ENCODE measurements around the gene PDC.

Gene PDC

DNA sequence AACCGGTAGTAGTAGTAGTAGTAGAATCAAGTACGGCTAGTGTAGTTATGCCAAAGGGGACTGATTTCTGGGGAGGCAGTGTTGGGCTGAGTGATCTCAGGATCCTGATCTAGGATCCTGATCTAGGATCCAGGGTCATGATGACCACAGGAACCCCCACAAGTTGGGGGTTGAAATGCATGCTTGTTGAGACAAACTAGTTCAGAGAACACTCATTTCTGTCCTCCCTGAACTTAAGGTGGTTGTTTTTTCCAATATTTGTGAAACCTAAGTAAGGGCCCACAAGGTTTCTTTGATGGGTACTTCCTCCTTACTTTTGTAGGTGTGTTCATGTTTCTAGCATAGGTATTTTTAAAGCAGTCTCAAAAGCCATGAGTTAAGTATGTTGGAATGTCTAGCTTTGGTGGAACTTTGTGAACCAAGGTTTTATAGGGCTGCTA is 33.9 kb upstream of the PDC start:
- Histone ChIP-seq H3K27me3 (ENCODE audit: insufficient read depth, low read length, poor library complexity, severe bottlenecking) (no peaks in the 10 kb centered on the region), H3K9me3 (ENCODE audit: insufficient read depth, low read depth, low read length) (no peaks in the 10 kb centered on the region), H3K4me3 (ENCODE audit: low read length, poor library complexity, severe bottlenecking) (no peak overlapping the region), H3K9me2 (replicated peaks; ENCODE audit: low read depth, low read length) (no peaks in the 10 kb centered on the region), H3F3A (ENCODE audit: low read depth) (no peaks in the 10 kb centered on the region), H3K79me2 (ENCODE audit: insufficient read depth, low read length) (no peaks in the 10 kb centered on the region), H3K9ac (ENCODE audit: low read depth, low read length, poor library complexity, severe bottlenecking) (no peak overlapping the region), H3K4me1 (ENCODE audit: insufficient read depth, low read length, poor library complexity, severe bottlenecking) (no peaks in the 10 kb centered on the region), H3K4me2 (ENCODE audit: low read depth, low read length, poor library complexity, severe bottlenecking) (no peak overlapping the region), H2AFZ (ENCODE audit: low read length) (no peak overlapping the region), H4K20me1 (ENCODE audit: insufficient read depth, low read length, poor library complexity, severe bottlenecking) (no peaks in the 10 kb centered on the region), H3K36me3 (ENCODE audit: insufficient read depth, low read length) (no peaks in the 10 kb centered on the region)
- no peak for TF ChIP-seq EZH2phosphoT487 (IDR thresholded peaks at IDR 0.05; ENCODE audit: borderline replicate concordance)
- TF ChIP-seq, protein P1, sequence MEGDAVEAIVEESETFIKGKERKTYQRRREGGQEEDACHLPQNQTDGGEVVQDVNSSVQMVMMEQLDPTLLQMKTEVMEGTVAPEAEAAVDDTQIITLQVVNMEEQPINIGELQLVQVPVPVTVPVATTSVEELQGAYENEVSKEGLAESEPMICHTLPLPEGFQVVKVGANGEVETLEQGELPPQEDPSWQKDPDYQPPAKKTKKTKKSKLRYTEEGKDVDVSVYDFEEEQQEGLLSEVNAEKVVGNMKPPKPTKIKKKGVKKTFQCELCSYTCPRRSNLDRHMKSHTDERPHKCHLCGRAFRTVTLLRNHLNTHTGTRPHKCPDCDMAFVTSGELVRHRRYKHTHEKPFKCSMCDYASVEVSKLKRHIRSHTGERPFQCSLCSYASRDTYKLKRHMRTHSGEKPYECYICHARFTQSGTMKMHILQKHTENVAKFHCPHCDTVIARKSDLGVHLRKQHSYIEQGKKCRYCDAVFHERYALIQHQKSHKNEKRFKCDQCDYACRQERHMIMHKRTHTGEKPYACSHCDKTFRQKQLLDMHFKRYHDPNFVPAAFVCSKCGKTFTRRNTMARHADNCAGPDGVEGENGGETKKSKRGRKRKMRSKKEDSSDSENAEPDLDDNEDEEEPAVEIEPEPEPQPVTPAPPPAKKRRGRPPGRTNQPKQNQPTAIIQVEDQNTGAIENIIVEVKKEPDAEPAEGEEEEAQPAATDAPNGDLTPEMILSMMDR (conservative IDR thresholded peaks at IDR 0.05; ENCODE audit: low read length), result no peak

DNA sequence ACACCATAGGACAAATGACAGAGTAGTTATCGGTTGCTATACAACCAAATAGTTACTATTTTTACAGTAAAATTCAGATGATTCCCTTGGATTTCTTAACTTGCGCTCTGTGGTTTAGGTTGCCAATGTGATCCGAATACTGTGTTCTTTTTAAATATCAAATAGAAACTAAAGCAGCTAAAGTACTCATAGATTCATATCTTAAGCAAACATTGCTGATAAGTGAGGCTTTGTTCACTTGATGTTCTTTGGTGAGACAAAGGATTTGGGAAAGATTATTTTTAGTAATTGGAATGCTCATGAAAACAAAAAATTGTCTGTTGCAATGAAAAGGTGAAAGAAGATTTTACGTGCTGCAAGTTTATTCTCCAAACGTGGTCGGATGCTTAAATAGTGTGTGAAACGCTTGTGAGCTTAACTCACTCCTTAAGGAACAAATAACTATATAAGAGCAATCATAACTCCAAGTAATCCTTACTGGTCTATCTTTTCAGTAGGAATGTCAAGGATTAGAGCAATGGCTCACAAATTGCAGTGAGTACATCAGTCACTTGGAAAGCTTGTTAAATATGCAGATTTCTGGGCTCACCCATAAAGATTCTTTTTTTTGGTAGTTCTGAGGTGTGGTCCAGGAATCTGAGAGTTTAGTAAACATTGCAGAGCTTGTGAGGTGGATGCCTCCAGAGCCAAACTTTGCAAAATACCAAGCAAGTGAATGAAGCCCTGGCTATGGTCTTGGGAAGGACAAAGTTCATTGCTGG is 31.8 kb upstream of the PDC start:
- H3K9ac ChIP-seq (ENCODE audit: low read depth, low read length, poor library complexity, severe bottlenecking), result no peak overlapping the region
- no peaks in the 10 kb centered on the region for H3F3A ChIP-seq (ENCODE audit: low read depth)
- no peaks in the 10 kb centered on the region for H3K9me3 ChIP-seq (ENCODE audit: insufficient read depth, low read depth, low read length)
- H2AFZ ChIP-seq (ENCODE audit: low read length), result no peak overlapping the region
- no peak for TF ChIP-seq EZH2phosphoT487 (IDR thresholded peaks at IDR 0.05; ENCODE audit: borderline replicate concordance)
- TF ChIP-seq, protein P1 (conservative IDR thresholded peaks at IDR 0.05; ENCODE audit: low read length), result no peak
- H3K4me3 ChIP-seq (ENCODE audit: low read length, poor library complexity, severe bottlenecking), result no peak overlapping the region
- no peaks in the 10 kb centered on the region for H4K20me1 ChIP-seq (ENCODE audit: insufficient read depth, low read length, poor library complexity, severe bottlenecking)
- no peaks in the 10 kb centered on the region for H3K36me3 ChIP-seq (ENCODE audit: insufficient read depth, low read length)
- no peaks in the 10 kb centered on the region for H3K4me1 ChIP-seq (ENCODE audit: insufficient read depth, low read length, poor library complexity, severe bottlenecking)
- no peaks in the 10 kb centered on the region for H3K27me3 ChIP-seq (ENCODE audit: insufficient read depth, low read length, poor library complexity, severe bottlenecking)
- no peak overlapping the region for H3K4me2 ChIP-seq (ENCODE audit: low read depth, low read length, poor library complexity, severe bottlenecking)
- no peaks in the 10 kb centered on the region for H3K9me2 ChIP-seq (replicated peaks; ENCODE audit: low read depth, low read length)
- no peaks in the 10 kb centered on the region for H3K79me2 ChIP-seq (ENCODE audit: insufficient read depth, low read length)

DNA sequence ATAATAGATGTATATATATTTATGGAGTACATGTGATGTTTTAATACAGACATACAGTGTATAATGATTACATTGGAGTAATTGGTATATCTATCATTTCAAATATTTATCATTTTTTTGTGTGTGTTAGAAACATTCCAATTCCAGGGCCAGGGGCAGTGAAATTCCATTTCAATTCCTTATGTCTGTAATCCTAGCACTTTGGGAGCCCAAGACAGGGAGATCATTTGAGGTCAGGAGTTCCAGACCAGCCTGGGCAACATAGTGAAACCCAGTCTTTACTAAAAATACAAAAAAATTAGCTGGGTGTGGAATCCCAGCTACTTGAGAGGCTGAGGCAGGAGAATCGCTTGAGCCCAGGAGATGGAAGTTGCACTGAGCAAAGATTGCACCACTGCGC is 30.4 kb upstream of the PDC start:
- H3K9ac ChIP-seq (ENCODE audit: low read depth, low read length, poor library complexity, severe bottlenecking), result no peak overlapping the region
- H3F3A ChIP-seq (ENCODE audit: low read depth), result no peaks in the 10 kb centered on the region
- no peaks in the 10 kb centered on the region for H3K9me2 ChIP-seq (replicated peaks; ENCODE audit: low read depth, low read length)
- no peak overlapping the region for H2AFZ ChIP-seq (ENCODE audit: low read length)
- no peak for TF ChIP-seq EZH2phosphoT487 (IDR thresholded peaks at IDR 0.05; ENCODE audit: borderline replicate concordance)
- TF ChIP-seq, protein P1 (conservative IDR thresholded peaks at IDR 0.05; ENCODE audit: low read length), result no peak
- H3K36me3 ChIP-seq (ENCODE audit: insufficient read depth, low read length), result no peaks in the 10 kb centered on the region
- no peaks in the 10 kb centered on the region for H3K27me3 ChIP-seq (ENCODE audit: insufficient read depth, low read length, poor library complexity, severe bottlenecking)
- no peak overlapping the region for H3K4me3 ChIP-seq (ENCODE audit: low read length, poor library complexity, severe bottlenecking)
- H4K20me1 ChIP-seq (ENCODE audit: insufficient read depth, low read length, poor library complexity, severe bottlenecking), result no peaks in the 10 kb centered on the region
- no peaks in the 10 kb centered on the region for H3K9me3 ChIP-seq (ENCODE audit: insufficient read depth, low read depth, low read length)
- no peaks in the 10 kb centered on the region for H3K4me1 ChIP-seq (ENCODE audit: insufficient read depth, low read length, poor library complexity, severe bottlenecking)
- H3K79me2 ChIP-seq (ENCODE audit: insufficient read depth, low read length), result no peaks in the 10 kb centered on the region
- no peak overlapping the region for H3K4me2 ChIP-seq (ENCODE audit: low read depth, low read length, poor library complexity, severe bottlenecking)

All from Loucy (cell line).